Left lobe of liver (tissue), 2 donors: Measurements from ENCODE around the gene CLEC18B. TPM values are rescaled to one million over a fixed set of nuclear protein-coding genes. Genes with fewer than 3 reads are reported as not detected.
"Not testable (repeated sequence)": the region's sequence is repeated elsewhere in the genome, so short reads cannot be mapped to it uniquely, and the experiment has no call there.

Experiments used
- ATAC-seq: fragments of 200-7000 bp; cut with Tn5 transposase; one replicate; pipeline ENCODE4 v1.9.1; 2020; ENCODE audit warnings: mild to moderate bottlenecking, moderate library complexity
- DNase-seq: peaks from one replicate; pipeline ENCODE4 v3.0.0-alpha.2; 2020; ENCODE audit warnings: low spot score
- total RNA-seq: library from RNA; stranded (reverse); gene quantifications from one replicate; pipeline ENCODE4 v1.2.1, GENCODE V29; 2021
- donor health status: DM: no; HTN: no; CAD: no; lungs with moderate emphysema.
- donor health status: DM: no; HTN: yes; CAD: no.

The CLEC18B gene
- 1.1 TPM for total RNA-seq

DNA sequence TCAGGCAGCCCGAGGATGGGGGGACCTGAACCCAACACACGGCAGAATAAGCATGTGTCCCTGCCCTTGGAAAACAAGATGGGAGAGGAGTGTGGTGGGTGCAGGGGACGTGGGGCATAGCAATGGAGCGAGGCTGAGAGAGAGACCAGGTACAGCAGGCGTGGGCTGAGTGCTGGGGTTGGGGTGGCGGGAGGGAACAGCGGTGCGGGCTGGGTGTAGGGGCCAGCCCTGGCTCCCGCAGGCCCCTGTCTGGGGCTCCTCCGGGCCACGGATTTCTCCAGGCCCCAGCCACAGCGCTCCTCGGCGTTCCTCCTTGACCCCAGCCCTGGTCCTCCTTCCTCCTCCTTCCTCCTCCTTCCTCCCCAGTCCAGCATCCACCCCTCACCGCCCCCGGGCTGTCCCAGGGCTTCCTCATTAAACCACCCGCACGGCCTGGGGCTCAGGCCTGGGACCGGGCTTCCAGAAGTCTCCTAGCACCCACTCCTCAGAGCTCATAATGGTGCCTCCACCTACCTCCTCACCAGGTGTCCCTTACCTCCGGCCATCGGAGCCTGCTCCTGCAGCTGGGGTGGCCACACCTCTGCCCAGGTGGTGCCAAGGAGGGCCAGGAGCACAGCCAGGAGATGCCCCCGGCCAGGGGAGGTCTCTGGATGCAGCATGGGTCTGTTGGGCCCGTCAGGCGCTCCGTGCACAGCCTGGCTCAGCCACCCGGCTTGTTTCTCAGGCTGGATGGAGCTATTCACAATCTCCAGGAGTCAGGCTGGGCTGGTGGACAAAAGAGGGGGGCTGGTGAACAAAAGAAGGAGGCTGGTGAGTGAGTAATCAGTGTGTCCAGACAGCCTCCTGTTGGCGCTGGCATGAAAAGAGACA is at the start of gene CLEC18B:
Gene CLEC18B (minus strand): TSS at position 867 of the 870 bp plus-strand sequence. CDS start 208 bp downstream, at position 659.
- ATAC-seq, result peak; percentile 7

DNA sequence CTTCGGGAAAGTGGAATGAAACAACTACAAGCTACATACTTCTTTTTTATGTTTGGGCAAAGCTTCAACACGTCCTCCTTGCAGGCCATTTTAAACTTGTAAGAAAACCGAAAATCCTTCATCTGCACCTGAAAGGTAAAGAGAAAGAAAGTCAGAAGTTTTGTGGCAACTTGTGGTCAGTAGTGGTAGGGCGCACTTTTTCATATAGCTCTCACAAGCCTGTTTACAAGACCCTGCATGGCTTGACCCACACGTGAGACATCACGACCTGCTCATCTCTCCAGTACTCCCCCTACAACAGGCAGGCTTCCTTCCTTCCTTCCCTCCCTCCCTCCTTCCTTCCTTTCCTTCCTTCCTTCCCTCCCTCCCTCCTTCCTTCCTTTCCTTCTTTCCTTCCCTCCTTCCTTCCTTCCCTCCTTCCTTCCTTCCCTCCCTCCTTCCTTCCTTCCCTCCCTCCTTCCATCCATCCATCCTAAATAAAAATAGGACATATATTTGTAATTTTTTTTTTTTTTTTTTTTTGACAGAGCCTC is 48.7 kb upstream of the CLEC18B start:
- ATAC-seq (no peak), DNase-seq (no peak)

More for the DNA sequence above, at the start of gene CLEC18B:
- not testable (repeated sequence) for DNase-seq

DNA sequence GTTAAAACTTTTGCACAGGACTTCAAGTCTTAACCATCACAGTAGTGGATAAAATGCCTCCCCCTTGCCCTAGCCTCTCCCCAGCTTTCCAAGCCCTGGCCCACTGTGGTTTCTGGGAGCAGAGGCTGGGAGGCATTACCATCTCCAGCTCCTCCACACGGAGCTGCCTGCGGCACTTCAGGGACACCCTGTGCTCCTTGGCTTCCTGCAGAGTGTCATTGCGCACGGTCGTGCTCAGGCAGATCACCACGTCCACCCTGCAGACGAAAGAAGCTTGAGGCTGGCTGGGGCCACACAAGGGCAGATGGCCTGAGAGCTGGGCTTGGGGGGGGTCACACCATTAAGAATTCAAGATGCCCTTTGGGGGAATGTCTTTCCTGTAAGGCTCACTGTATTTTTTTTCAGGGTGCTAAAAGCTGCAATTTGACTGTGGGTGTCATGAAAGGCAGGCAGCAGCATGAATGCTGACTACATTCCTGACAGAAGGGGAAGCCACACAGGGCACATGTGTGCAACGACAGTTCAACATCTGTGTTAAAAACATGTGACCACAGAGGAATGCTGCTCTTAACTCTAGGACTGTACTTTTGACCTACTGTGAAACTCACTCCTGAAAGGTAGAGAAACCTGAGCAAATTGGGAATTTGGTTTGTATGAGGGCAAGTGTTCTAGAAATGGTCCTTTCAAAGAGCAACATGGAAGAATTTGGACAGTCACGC is 47.7 kb upstream of the CLEC18B start:
- ATAC-seq (no peak), DNase-seq (no peak)

DNA sequence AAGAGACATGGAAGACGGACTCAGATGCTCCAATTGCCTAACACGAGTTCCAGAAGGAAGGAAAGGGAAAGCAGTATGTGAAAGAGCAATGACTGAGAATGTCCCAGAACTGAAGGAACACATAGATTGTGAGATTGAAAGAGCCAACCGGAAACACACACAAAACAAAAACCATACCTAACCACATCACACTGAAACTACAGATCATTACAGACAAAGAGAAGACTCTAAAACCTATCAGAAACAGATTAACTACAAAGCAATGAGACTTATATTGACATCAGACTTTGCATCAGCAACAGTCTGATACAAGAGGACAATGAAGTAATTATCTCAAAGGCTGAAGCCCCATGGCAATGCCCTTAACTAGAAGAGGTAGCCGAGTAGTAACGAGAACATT is 45.6 kb upstream of the CLEC18B start:
- ATAC-seq, result no peak
- no peak for DNase-seq

DNA sequence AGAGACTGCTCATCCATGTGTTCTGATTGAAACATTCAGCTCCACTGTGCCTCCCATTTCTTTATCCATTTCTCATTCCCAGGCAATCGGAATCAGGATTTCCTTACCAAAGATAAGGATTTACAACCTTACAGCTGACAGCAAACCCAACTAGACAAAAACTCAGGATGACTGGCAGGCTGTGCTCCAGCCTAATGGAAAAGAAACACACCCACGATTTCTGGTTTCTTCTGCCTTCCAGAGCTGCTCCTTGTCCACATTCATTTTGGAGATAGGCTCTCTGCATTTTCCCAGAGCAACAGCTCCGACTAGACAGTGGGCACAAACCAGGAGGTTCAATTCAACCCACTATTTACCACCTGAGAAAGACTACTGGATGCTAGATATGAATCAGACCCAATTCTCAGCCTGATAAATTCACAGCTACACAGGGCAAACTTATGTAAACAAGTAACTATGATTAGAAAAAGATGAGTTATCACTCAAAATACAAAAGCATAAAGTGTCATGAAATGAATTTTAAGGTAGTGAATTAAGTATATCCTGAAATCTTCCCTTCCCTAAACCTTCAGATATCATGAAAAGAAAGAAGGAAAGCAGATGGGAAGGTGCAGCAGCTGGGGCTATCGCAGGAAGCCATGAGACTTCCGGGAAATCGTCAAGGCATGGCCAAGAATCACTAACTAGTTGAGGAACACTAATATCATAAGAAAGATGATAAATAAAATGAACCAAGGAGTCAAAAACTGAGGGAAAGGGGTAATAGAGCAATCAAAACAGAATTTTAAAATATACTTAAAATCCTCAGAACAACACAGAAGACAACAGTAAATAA is 44.8 kb upstream of the CLEC18B start:
- no peak for DNase-seq
- no peak for ATAC-seq

DNA sequence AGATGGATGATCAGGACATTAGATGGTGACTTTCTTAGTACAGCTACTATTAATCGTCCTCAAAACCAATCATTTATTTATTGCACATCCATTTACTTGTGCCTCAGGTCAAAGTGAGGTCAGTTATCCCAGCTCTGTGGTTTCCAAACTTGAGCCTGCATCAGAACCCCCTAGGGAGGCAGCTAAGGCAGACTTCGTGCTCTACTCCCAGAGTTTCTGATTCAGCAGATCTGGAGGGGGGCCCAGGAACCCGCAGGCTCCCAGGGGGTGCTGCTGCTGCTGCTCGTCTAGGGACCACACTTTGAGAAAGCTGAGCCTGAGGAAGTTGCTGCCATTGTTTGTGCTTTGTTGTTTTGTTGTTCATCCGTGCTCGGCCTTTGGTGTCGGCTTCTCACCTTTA is 44.0 kb upstream of the CLEC18B start:
- ATAC-seq (no peak), DNase-seq (no peak)

DNA sequence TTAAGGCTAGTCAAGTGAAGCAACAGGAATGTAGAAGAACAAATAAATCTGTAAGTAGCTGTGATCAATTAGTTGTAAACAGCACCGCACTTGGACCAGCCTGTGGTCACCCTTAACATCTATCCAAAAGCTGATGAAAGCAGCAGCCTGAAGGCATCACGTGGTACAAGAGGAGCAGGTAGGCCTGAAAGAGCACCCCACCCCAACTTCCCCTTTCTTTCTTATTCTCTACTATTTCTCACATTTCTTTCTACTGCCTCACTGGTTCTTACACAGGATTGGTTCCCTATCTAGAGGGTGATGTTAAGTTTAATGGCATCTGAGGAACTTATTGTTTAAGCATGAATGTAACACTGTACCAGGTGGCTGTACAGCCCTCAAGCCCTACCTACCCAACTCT is 42.6 kb upstream of the CLEC18B start:
- DNase-seq (no peak), ATAC-seq (no peak)

DNA sequence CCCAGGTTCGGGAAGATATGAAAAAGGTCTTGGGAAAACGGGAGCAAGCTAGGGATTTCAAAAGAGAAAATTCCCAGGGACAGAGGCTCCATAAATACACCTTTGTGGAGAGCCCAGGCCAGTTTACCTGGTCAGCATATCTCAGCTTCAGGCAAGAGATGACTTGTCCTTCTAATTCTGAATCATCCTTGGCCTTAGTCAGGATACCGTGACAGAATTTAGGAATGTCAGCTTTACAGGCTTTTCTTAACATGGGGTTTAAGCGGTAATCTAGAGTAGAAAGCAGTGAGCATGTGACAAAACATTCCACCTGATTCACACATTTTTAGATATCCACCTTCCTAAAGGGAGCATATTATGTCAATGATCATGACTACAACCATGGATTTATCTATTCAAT is 41.1 kb upstream of the CLEC18B start:
- DNase-seq, result no peak
- no peak for ATAC-seq

DNA sequence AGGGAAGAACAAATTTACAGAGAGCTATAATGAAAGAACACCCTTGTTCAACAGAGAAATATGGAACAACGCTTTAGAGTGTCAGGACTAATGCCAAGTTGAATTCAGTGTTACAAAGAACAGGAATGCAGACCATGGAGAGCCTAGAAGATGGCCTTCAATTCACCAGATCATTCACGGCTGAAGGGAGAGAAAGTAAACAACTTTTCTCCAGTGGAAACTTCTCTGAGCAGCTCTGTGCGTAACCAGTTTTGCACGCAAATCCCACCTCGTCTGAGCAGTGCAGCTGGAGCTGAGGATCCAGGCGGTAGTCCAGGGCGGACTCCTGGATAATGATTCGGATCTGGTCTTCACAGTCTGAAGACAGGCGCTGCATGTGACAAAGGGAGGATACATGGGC is 40.5 kb upstream of the CLEC18B start:
- no peak for ATAC-seq
- DNase-seq, result no peak

DNA sequence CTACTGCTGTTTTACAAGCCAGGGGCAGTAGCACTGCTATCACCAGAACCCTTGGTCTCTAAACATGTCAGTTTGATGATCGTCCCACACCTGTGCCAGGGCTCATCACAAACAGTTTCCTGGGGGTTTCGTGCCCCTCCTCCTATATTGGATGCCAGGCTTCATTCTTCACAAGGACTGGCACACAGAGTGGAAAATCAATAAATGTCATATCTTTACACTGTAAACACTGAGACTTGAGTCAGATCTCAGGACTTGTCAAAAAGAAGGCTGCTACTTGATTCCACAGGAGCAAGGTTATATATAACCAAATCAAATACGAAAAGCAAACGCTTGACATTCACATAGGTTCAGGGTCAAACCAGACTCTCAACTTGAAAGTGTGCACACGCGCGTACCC is 39.3 kb upstream of the CLEC18B start:
- ATAC-seq (no peak), DNase-seq (no peak)

DNA sequence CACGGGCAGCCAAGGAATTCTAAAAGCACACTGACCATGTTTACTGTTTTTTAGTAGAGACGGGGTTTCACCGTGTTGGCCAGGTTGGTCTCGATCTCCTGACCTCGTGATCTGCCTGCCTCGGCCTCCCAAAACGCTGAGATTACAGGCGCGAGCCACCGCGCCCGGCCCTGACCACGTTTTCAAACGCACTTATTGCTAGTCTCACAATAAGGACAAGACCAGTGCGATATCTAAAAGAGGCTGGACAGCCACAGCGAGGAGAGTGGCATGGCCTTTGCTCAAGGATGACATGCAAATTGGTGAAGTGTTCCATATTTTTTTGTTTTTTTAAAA is 35.0 kb upstream of the CLEC18B start:
- ATAC-seq, result no peak
- no peak for DNase-seq

DNA sequence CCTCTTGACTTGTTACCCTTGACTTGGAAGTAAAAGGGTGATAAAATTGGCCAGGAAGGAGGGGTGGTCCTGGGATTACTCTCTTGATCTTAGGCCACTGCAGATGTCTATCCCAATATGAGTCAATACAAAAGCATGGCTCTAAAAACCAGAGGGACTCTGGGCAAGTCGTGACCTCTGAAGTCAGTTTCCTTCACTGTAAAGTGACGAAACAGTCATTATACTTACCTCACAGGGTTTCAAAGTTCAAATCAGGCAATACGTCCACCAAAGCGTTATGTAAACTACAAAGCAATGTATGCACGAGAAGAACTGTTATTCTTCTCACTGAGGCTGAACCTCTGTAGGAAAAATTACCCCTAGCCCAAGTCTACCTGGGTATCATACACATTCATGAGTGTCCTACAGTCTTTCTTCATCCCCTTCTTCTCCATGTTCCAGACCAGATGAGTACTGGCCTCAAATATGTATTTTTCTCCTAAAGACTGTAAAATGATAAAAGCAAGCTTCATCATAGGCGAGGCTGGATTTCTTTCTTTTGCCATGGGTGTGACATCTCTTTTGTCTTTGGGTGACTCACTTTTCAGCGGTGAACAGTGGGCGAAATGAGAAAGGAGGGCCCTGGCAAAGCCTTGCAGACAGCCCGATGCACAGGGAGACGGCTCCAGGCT is 34.5 kb upstream of the CLEC18B start:
- no peak for ATAC-seq
- DNase-seq, result no peak

DNA sequence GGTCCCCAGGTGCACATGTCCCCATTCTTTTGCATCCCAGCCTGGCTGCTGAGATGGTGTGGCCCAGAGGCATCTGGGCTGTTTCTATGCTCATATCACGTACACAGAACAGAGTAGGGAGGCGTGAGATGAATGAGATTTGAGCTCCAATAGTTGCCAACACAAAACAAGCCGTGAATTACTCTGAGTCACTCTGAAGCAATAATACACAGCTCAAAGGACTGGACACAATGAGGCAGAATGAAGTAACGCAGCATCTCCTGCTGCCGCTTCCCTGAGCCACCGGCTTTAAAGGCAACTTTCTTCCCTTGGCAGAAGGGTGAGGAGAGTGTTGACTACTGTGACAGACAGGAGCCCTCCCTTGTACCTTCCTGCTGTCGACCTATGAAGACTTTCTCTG is 33.9 kb upstream of the CLEC18B start:
- no peak for DNase-seq
- no peak for ATAC-seq

DNA sequence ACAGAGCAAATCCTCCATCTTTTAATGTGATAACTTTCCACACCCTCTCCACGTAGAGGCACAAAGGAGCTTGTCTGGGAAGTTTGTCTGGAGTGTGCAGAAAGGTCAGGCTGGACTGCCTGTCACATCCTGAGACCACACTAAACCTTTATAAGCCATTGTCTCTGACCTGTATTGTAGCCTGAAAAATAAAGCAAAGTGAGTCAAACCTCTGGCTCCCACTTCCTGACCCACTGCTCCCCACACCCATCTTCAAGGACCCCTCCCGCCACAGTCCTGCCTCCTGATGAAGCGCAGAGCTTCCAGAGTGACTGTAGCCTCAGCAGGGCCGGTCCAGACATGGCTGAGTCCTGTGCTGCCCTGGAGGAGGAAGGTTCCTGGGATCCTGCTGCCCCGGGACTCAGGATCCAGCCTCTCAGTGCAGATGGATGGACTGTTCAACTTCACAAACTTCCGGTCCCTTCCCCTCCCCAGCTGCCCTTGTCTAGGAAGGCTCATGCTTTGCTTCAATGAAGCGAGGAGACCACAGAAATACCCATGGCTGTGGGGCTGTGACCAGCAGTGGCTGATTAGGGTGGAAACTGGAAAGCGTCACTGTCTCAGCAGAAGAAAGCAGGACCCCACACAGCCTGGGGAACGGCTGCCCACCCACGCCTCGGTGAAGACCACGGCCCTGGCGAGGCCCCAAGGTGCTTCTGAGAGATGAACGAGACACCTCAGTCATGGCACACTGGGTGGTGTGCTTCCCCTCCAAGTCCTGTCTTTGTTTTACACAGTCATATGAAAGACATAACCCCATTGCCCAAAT is 30.9 kb upstream of the CLEC18B start:
- no peak for DNase-seq
- ATAC-seq, result no peak

DNA sequence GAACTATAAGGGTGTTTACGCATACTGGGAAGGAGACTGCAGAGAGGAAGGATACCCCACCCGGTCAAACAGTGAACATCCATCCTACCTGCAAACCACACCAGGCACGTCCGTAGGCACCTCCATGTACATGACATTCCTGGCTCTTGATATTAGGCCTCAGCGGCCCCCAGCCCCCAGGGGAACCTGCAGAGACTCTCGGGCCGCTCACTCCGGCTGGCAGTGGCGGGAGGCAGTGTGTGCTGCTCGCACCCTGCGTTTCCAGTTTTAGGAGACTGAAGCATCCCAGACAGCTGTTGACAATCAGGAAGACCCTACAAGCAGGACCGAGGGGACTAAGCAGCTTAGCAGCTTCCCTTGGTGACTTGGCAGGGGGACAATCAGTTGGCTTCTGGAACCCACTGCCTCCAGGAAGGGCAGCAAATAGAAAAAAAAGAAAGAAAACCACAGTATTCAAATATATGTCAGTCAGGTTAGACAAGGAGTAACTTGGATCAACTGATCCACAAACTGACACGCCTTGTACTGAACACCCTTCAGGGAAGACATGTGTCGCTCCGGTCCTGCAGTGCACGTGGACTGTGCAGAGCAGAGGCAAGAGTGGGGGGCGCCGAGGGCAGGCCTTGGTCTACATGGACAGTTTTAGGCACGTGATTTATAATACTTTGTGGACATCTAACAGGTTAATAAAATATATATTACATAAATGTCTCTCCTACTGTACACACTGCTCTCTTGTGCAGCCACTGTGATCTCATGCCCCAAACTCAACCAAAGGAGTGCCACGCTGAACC is 29.9 kb upstream of the CLEC18B start:
- no peak for ATAC-seq

DNA sequence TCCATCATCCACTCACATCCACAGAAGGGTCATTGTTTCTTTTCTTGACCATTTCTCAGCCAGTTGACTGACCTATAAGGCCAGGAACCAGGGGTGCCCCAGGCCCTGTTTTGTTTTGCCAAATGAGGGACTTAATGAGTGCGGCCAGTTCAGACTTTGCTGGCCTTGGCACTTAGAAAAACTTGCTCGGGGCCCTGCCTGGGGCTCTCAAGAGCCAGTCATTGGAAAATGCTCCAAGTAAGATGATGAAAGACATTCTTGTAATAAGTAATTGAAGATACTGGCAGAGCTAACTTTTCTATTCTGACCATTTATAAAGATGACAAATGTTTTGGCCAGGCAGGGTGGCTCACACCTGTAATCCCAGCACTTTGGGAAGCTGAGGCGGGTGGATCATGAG is 29.0 kb upstream of the CLEC18B start:
- DNase-seq, result no peak
- ATAC-seq, result no peak

More for the DNA sequence above, 29.9 kb upstream of the CLEC18B start:
- DNase-seq, result no peak

DNA sequence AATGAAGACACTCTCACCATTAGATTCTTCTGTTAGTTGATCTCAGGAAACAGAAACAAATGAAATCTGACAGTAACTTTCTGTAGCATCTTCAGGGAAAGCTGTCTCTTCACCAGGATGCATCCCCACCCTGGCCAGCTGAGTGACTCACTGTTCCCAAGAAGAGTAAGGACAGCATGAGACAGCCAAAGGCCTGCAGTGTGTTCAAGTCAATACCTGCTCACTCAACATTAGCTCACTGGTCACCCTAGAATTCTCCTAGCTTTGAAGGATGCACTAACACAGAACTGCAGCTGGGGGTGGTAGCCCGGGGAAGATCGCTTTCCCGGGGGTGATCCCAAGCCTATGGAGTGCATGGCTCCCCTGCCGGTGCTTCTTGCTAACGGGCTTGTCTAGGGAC is 28.2 kb upstream of the CLEC18B start:
- DNase-seq, result no peak
- no peak for ATAC-seq

DNA sequence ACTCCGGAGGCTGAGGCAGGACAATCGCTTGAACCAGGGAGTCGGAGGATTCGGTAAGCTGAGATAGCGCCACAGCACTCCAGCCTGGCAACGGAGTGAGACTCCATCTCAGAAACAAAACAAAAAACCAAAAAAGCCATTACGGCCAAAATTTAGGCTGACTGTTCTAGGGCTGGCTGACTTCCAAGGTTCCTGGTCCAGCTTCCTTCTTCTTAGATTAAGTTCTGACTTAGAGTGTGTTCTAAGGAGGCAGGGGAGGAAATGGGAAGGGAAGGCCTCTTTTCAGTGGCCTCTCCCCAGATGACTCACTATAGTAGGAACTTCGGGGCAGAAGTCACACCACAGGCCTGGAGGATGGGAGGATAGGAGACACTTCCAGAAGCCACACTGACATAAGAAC is 27.7 kb upstream of the CLEC18B start:
- peak; percentile 50 for DNase-seq
- peak; percentile 76 for ATAC-seq

DNA sequence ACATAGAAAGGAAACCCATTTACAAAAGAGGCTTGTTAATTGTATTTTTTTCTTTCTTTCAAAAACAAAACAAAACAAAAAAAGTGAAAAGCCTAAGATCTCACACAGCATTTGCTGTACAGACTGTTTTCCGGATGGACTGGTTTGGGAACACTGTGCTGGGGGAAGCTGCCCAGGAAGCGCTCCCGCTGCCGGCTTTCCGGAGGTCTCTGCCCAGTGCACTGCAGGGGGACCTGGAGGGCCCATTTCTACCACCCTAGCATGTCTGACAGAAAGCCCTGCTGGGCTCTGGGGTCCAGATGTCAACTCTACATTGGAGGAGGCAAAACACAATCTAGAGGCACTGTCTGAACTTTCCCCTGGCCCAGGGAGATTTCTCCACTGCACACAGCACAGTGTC is 26.3 kb upstream of the CLEC18B start:
- DNase-seq (no peak), ATAC-seq (peak; percentile 24)
